GM19468 (cell line): ENCODE results near the gene FAM124B.

Experiments used
- ATAC-seq: cut with Tn5 transposase; IDR thresholded peaks from one replicate; pipeline ENCODE4 v1.9.1; 2021; ENCODE audit warnings: mild to moderate bottlenecking, moderate library complexity, moderate number of reproducible peaks; ENCODE audit not compliant: unreplicated experiment; ENCODE audit errors: extremely low read depth

FAM124B gene

DNA sequence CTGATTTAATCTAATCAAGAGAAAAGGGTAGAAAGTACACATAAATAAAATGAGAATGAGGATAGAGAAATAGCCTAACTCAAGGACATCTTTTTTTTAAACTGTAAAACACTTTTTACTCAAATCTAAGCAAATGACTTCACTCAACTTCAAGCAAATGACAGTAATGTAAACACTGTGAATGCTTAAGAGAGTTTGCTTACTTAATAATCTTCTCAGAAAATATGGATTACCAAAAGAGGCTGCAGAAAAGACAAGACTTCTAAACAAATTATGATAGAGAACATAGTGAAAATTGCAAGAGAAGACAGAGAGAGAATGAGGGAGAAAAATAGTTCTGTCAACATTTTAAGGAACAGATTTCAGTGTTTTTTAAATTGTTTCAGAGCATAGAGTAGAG, 52.5 kb downstream of the FAM124B start:
- ATAC-seq, result no peak

GRCh38 chr2:224347176-224348051, 54.5 kb downstream of the FAM124B start:
- ATAC-seq, result no peak

DNA sequence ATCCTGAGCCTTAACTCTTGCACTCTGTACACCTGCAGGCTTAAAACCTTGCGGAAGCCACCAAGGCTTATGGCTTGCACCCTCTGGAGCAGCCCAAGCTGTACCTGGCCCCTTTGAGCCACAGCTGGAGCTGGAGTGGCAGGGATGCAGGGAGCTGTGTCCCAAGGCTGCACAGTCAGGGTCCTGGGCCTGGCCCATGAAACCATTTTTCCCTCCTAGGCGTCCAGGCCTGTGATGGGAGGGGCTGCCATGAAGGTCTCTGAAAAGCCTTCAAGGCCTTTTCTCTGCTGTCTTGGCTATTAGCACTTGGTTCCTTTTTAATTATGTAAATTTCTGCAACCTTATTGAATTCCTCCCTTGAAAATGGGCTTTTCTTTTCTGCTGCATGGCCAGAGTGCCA, 56.4 kb downstream of the FAM124B start:
- no peak for ATAC-seq

DNA sequence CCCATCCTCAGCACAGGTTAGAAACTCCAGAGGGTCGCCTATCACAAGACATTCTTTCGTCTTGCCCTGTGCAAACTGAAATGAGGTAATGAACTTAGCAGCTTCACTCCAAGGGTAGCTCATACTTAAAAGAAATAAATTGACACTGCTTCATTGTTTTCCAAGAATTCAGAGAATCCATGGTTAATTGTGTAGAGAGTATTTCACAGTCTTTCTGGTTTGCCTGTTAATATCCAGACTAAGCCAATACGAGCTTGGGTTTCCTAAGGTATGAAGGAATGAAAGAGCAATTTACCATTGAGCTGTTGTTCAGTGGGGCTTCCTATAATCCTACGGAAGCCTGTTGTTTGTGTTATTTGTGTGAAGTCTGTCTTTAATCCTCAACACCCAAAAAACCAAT, 58.7 kb downstream of the FAM124B start:
- no peak for ATAC-seq

GRCh38 chr2:224335991-224336390, 65.9 kb downstream of the FAM124B start:
- ATAC-seq, result no peak

DNA sequence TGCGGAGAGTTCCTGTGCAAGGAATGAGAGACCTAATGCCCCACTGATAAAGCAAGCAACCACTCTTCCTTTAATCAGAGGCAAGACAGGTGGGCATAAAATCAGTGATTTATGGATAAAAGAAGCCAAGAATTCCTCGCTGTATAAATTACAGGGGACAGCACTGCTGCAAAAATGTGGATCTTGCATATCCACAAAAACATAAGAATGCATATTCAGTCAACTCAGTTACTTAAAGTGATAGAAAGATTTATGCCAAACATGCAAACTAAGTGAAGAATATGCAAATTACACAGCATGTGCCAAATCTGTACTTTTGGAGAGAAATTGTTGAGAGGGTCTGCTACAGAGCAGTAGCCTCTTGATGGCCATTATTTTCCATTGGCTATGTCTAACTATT, 67.2 kb downstream of the FAM124B start:
- no peak for ATAC-seq

DNA sequence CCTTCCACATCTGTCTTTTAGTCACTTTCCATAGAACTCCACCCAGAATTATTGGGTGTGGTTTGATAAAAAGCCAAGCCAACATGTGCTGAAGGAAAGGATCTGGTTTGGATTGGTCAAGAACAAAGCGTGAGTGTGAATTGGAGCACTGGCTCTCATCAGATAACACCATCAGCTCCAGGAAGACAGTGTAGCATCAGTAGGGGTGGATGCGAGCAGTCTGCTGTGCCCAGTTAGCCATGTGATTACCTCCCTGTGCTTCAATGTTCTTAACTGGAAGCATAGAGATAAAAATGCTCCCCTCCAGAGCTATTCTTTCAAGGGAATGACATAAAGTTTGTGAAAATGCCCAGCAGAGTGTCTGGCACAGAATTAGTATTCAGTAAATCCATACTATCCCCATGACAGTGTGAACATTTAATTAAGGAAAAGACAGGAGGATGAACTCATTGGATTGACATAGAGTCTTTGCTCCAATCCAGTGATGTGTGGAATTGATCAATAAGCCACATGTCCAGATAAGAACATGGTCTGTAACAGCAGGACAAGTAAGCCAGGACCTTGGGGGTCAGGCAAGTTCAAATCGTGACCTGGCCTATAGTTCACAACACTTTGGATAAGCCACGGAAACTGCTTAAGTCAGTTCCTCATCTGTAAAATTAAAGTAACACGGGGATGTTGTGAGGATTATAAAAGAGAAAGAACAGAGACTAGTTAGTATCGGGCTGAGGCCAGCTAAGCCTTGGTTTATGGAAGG, 68.0 kb downstream of the FAM124B start:
- no peak for ATAC-seq

- ATAC-seq, result no peak
Measured at GRCh38 chr2:224331698-224332097, 70.2 kb downstream of the FAM124B start.

- no peak for ATAC-seq
Measured at GRCh38 chr2:224328798-224329197, 73.1 kb downstream of the FAM124B start.
